Nephron progenitor cell (in vitro differentiated cells): Measurements from ENCODE around the gene COPE.
"Not testable (repeated sequence)": the region's sequence is repeated elsewhere in the genome, so short reads cannot be mapped to it uniquely, and the experiment has no call there.

Source experiments
- DNase-seq: peaks from one replicate; pipeline ENCODE4 v3.0.0; 2021
- H3K27ac Mint-ChIP-seq: 2 replicates; pipeline ENCODE4 v1.8.0; 2021; ENCODE audit warnings: mild to moderate bottlenecking, moderate library complexity, mixed read lengths
- H3K27me3 Mint-ChIP-seq: 2 replicates; pipeline ENCODE4 v1.8.0; 2021; ENCODE audit warnings: mild to moderate bottlenecking, low read depth, mixed read lengths; ENCODE audit not compliant: poor library complexity
- H3K36me3 Mint-ChIP-seq: 2 replicates; pipeline ENCODE4 v1.8.0; 2021; ENCODE audit warnings: low read depth, mixed read lengths
- H3K4me1 Mint-ChIP-seq: 2 replicates; pipeline ENCODE4 v1.8.0; 2021; ENCODE audit warnings: mixed read lengths
- H3K4me3 Mint-ChIP-seq: 2 replicates; pipeline ENCODE4 v1.8.0; 2021; ENCODE audit warnings: mild to moderate bottlenecking, moderate library complexity, mixed read lengths
- H3K9me3 Mint-ChIP-seq: 2 replicates; pipeline ENCODE4 v1.8.0; 2021; ENCODE audit warnings: mild to moderate bottlenecking, moderate library complexity, mixed read lengths
- TF ChIP-seq, protein P1 (sequence below): fragments of 200-600 bp; sonication (generic); IDR thresholded peaks from 2 replicates; pipeline ENCODE4 v1.5.0; 2021; ENCODE audit warnings: antibody characterized with exemption

COPE gene

DNA sequence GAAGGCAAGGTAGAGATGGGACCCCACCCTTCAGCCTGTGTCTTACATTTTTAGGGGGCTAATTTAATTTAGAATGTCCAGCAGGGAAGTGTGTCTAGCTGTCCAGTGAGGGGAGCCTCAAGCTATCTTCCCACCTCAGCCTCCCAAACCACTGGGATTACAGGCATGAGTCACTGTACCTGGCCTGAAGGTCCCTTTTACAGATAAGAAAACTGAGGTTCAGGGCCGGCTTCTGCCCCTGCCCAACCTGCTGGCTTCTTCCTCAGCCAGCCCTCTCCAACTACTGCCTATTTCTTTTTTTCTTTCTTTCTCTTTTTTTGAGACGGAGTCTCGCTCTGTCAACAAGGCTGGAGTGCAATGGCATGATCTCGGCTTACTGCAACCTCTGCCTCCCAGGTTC, 41.2 kb upstream of the COPE start:
- Mint-ChIP-seq H3K9me3 (no peaks in the 10 kb centered on the region), H3K4me1 (peaks cover 10% of the 10 kb centered on the region), H3K4me3 (no peak overlapping the region), H3K36me3 (no peaks in the 10 kb centered on the region), H3K27ac (no peak overlapping the region), H3K27me3 (peaks cover 59% of the 10 kb centered on the region)
- no peak for DNase-seq
- TF ChIP-seq, protein P1, sequence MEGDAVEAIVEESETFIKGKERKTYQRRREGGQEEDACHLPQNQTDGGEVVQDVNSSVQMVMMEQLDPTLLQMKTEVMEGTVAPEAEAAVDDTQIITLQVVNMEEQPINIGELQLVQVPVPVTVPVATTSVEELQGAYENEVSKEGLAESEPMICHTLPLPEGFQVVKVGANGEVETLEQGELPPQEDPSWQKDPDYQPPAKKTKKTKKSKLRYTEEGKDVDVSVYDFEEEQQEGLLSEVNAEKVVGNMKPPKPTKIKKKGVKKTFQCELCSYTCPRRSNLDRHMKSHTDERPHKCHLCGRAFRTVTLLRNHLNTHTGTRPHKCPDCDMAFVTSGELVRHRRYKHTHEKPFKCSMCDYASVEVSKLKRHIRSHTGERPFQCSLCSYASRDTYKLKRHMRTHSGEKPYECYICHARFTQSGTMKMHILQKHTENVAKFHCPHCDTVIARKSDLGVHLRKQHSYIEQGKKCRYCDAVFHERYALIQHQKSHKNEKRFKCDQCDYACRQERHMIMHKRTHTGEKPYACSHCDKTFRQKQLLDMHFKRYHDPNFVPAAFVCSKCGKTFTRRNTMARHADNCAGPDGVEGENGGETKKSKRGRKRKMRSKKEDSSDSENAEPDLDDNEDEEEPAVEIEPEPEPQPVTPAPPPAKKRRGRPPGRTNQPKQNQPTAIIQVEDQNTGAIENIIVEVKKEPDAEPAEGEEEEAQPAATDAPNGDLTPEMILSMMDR: no peak

DNA sequence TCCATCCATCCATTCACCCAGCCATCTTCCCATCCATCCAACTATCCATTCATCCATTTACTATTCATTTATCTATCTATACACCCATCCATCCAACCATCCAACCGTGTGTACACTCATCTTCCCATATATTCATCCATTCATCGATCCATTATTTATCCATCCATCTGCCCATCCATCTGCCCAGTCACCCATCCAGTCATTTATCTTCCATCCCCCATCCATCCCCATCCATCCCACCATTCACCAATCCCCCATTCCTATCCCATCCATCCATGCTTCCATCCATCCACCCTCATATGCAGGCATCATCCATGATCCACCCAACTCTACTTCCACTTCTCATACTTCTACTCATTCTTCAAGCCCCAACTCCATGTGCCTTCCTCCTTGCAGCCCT, 35.9 kb upstream of the COPE start:
- Mint-ChIP-seq H3K4me1 (peaks cover 16% of the 10 kb centered on the region), H3K27ac (no peak overlapping the region), H3K4me3 (no peak overlapping the region), H3K9me3 (no peaks in the 10 kb centered on the region), H3K27me3 (peaks cover 22% of the 10 kb centered on the region), H3K36me3 (no peaks in the 10 kb centered on the region)
- DNase-seq: no peak
- TF ChIP-seq, protein P1: no peak

DNA sequence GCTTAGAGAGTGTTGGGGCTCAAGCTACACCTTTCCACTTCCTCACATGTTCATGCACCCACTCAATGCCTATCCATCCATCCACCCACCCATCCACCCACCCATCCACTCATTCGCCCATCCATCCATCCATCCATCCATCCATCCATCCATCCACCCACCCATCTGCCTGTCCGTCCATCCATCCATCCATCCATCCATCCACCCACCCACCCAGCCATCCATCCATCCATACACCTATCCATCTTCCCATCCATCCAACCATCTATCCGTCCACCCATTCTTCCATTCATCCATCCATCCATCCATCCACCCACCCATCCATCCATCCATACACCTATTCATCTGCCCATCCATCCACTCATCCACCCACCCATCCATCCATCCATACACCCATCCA, 34.9 kb upstream of the COPE start:
- Mint-ChIP-seq H3K27ac (no peak overlapping the region), H3K27me3 (peaks cover 14% of the 10 kb centered on the region), H3K36me3 (no peaks in the 10 kb centered on the region), H3K9me3 (no peaks in the 10 kb centered on the region), H3K4me3 (no peak overlapping the region), H3K4me1 (peaks cover 16% of the 10 kb centered on the region)
- no peak for DNase-seq
- TF ChIP-seq, protein P1: no peak

DNA sequence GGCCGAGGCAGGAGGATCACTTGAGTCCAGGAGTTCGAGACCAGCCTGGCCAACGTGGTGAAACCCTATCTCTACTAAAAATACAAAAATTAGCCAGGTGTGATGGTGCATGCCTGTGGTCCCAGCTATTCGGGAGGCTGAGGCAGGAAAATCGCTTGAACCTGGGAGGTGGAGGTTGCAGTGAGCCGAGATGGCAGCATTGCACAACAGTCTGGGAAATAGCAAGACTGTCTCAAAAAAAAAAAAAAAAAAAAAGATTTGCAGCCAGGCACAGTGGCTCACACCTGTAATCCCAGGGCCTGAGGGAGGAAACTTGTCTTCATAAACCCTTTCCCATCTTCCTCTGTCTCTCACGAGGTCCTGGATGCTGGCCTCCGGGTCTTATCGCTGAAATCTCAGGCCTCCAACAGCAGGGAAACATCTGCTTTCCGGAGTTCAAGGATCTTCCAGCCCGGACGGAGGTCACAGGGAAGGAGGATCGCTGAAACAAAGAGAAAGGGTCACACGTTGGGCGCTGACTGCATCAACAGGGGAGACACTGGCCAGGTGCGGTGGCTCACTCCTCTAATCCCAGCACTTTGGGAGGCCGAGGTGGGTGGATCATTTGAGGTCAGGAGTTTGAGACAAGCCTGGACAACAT, 33.3 kb upstream of the COPE start:
- not testable (repeated sequence) for H3K27ac Mint-ChIP-seq, H3K36me3 Mint-ChIP-seq, DNase-seq, H3K27me3 Mint-ChIP-seq, H3K4me3 Mint-ChIP-seq, H3K9me3 Mint-ChIP-seq
- H3K4me1 Mint-ChIP-seq: peaks cover 16% of the 10 kb centered on the region

DNA sequence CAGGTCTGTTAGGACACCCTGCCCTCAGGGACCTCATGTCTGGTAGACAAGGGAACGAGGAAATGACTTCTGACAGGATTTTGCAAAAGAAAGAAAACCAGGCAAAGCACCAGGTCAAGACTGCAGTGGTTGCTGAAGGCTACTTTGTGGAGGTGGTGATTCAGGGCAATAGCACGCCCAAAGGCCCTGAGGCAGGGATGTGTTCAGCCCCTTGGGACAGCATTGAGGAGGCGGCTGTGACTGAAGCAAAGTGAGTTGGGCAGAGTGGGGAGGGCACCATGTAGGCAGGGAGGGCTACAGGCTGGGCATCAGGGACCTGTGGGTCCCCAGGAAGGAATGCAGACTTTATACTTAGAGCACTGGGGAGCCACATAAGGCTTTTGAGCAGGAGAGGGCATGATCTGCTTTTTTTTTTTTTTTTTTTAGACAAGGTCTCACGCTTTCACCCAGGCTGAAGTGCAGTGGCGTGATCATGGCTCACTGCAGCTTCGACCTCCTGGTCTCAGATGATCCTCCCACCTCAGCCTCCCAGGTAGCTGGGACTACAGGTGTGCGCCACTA, 32.6 kb upstream of the COPE start:
- TF ChIP-seq, protein P1: no peak
- DNase-seq: no peak
- Mint-ChIP-seq H3K9me3 (no peaks in the 10 kb centered on the region), H3K36me3 (peaks cover 3% of the 10 kb centered on the region), H3K27me3 (peaks cover 5% of the 10 kb centered on the region), H3K4me1 (peaks cover 16% of the 10 kb centered on the region), H3K27ac (no peak overlapping the region), H3K4me3 (no peak overlapping the region)

DNA sequence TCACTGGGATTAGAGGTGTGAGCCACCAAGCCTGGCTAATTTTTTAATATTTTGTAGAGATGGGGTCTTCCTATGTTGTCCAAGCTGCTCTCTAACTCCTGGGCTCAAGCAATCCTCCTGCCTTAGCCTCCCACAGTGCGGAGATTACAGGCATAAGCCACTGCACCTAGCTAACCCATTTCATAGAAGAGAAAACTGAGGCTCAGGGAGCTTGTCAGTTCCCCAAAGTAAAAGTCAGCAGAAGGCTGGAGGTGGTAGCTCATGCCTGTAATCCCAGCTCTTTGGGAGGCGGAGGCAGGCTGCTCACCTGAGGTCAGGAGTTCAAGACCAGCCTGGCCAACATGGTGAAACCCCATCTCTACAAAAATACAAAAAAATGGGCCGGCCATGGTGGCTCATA, 30.7 kb upstream of the COPE start:
- no peak overlapping the region for H3K27ac Mint-ChIP-seq
- peaks cover 14% of the 10 kb centered on the region for H3K36me3 Mint-ChIP-seq
- peaks cover 11% of the 10 kb centered on the region for H3K4me1 Mint-ChIP-seq
- TF ChIP-seq, protein P1: no peak
- no peak overlapping the region for H3K4me3 Mint-ChIP-seq
- DNase-seq: no peak
- peaks cover 5% of the 10 kb centered on the region for H3K27me3 Mint-ChIP-seq
- no peaks in the 10 kb centered on the region for H3K9me3 Mint-ChIP-seq
